GM21576 (cell line): ENCODE data around the gene SLC49A3.
"Not testable (repeated sequence)": the region's sequence is repeated elsewhere in the genome, so short reads cannot be mapped to it uniquely, and the experiment has no call there.

ENCODE experiments used
- ATAC-seq: cut with Tn5 transposase; IDR thresholded peaks from one replicate; pipeline ENCODE4 v1.9.1; 2021; ENCODE audit warnings: mild to moderate bottlenecking, moderate library complexity; ENCODE audit not compliant: unreplicated experiment

Gene SLC49A3

GRCh38 chr4:703336-704197 is 14.6 kb upstream of the SLC49A3 start:
- no peak for ATAC-seq

GRCh38 chr4:702618-703048 is 13.7 kb upstream of the SLC49A3 start:
- ATAC-seq: no peak

GRCh38 chr4:700587-701264 is 11.8 kb upstream of the SLC49A3 start:
- ATAC-seq: no peak

GRCh38 chr4:699816-700580 is 11.0 kb upstream of the SLC49A3 start:
- no peak for ATAC-seq

- ATAC-seq: not testable (repeated sequence)
Observed at GRCh38 chr4:694341-694940, 5.5 kb upstream of the SLC49A3 start.

GRCh38 chr4:692771-693554 is 4.0 kb upstream of the SLC49A3 start:
- ATAC-seq: no peak

- ATAC-seq: no peak
Observed at GRCh38 chr4:689723-690122, 772 bp upstream of the SLC49A3 start.

GRCh38 chr4:687971-688853 is 739 bp downstream of the SLC49A3 start:
- ATAC-seq: no peak

GRCh38 chr4:687048-687970 is 1.6 kb downstream of the SLC49A3 start:
- ATAC-seq: no peak

- ATAC-seq: no peak
Observed at GRCh38 chr4:686413-687040, 2.4 kb downstream of the SLC49A3 start.

GRCh38 chr4:685679-686412 is 3.1 kb downstream of the SLC49A3 start:
- no peak for ATAC-seq

- no peak for ATAC-seq
Observed at GRCh38 chr4:684623-685327, 4.2 kb downstream of the SLC49A3 start.

GRCh38 chr4:683982-684622 is 4.8 kb downstream of the SLC49A3 start:
- no peak for ATAC-seq

GRCh38 chr4:683247-683897 is 5.6 kb downstream of the SLC49A3 start:
- no peak for ATAC-seq

- no peak for ATAC-seq
Observed at GRCh38 chr4:682490-683172, 6.3 kb downstream of the SLC49A3 start.
